ENCODE measurements around the gene ZNF593. TPM values are rescaled to one million over a fixed set of nuclear protein-coding genes. Genes with fewer than 3 reads are reported as not detected.

Gene ZNF593
- total RNA-seq, 1 experiment from 2014 or later: 49.8 TPM

- DNase-seq (ENCODE audit: low read depth): no peak
- in situ Hi-C loops (cut with HindIII; ENCODE audit: low pct_unique_long_range_greater_than_20kb, low sequenced_read_pairs): no loop called here
Observed at GRCh38 chr1:26189331-26189730, 19.6 kb downstream of the ZNF593 start.

- DNase-seq (ENCODE audit: low read depth): no peak
- in situ Hi-C loops (cut with HindIII; ENCODE audit: low pct_unique_long_range_greater_than_20kb, low sequenced_read_pairs): no loop called here
Observed at GRCh38 chr1:26189751-26190275, 20.1 kb downstream of the ZNF593 start.

GRCh38 chr1:26190373-26190987 is 20.8 kb downstream of the ZNF593 start, which contains the start of gene CATSPER4:
CATSPER4 (plus strand) TSS chr1:26190602; CDS start chr1:26190628, 26 bp downstream.
- DNase-seq (ENCODE audit: low read depth): peak; percentile 42
- in situ Hi-C loops (cut with HindIII; ENCODE audit: low pct_unique_long_range_greater_than_20kb, low sequenced_read_pairs): no loop called here

GRCh38 chr1:26191739-26192138 is 22.0 kb downstream of the ZNF593 start:
- DNase-seq (ENCODE audit: low read depth): no peak
- in situ Hi-C loops (cut with HindIII; ENCODE audit: low pct_unique_long_range_greater_than_20kb, low sequenced_read_pairs): no loop called here

GRCh38 chr1:26195805-26196204 is 26.1 kb downstream of the ZNF593 start:
- in situ Hi-C loops (cut with HindIII; ENCODE audit: low pct_unique_long_range_greater_than_20kb, low sequenced_read_pairs): no loop called here
- no peak for DNase-seq (ENCODE audit: low read depth)

- in situ Hi-C loops (cut with HindIII; ENCODE audit: low pct_unique_long_range_greater_than_20kb, low sequenced_read_pairs): no loop called here
- DNase-seq (ENCODE audit: low read depth): no peak
Observed at GRCh38 chr1:26197301-26197700, 27.6 kb downstream of the ZNF593 start.

GRCh38 chr1:26197813-26198212 is 28.1 kb downstream of the ZNF593 start:
- no peak for DNase-seq (ENCODE audit: low read depth)
- in situ Hi-C loops (cut with HindIII; ENCODE audit: low pct_unique_long_range_greater_than_20kb, low sequenced_read_pairs): no loop called here

- in situ Hi-C loops (cut with HindIII; ENCODE audit: low pct_unique_long_range_greater_than_20kb, low sequenced_read_pairs): no loop called here
- DNase-seq (ENCODE audit: low read depth): no peak
Observed at GRCh38 chr1:26200413-26200812, 30.7 kb downstream of the ZNF593 start.

GRCh38 chr1:26203642-26204318 is 34.1 kb downstream of the ZNF593 start:
- in situ Hi-C loops (cut with HindIII; ENCODE audit: low pct_unique_long_range_greater_than_20kb, low sequenced_read_pairs): no loop called here
- no peak for DNase-seq (ENCODE audit: low read depth)

- in situ Hi-C loops (cut with HindIII; ENCODE audit: low pct_unique_long_range_greater_than_20kb, low sequenced_read_pairs): no loop called here
- no peak for DNase-seq (ENCODE audit: low read depth)
Observed at GRCh38 chr1:26210147-26210870, 40.6 kb downstream of the ZNF593 start.

GRCh38 chr1:26212726-26213125 is 43.0 kb downstream of the ZNF593 start:
- in situ Hi-C loops (cut with HindIII; ENCODE audit: low pct_unique_long_range_greater_than_20kb, low sequenced_read_pairs): no loop called here
- no peak for DNase-seq (ENCODE audit: low read depth)

GRCh38 chr1:26213335-26213905 is 43.7 kb downstream of the ZNF593 start:
- no peak for DNase-seq (ENCODE audit: low read depth)
- in situ Hi-C loops (cut with HindIII; ENCODE audit: low pct_unique_long_range_greater_than_20kb, low sequenced_read_pairs): no loop called here

- in situ Hi-C loops (cut with HindIII; ENCODE audit: low pct_unique_long_range_greater_than_20kb, low sequenced_read_pairs): no loop called here
- DNase-seq (ENCODE audit: low read depth): no peak
Observed at GRCh38 chr1:26215246-26215645, 45.5 kb downstream of the ZNF593 start.

GRCh38 chr1:26218906-26219494 is 49.3 kb downstream of the ZNF593 start:
- peak; percentile 80 for DNase-seq (ENCODE audit: low read depth)
- in situ Hi-C loops (cut with HindIII; ENCODE audit: low pct_unique_long_range_greater_than_20kb, low sequenced_read_pairs): no loop called here

Other genes starting within 250 kb of the ZNF593 start
- 11.8 and 16.6 TPM in 2 replicates for gene PAFAH2, start 171.8 kb upstream of the ZNF593 start, total RNA-seq (2014; rRNA removed; shearing (Covaris generic); ENCODE audit: low replicate concordance)
- not detected in 2 replicates for gene EXTL1, start 148.1 kb upstream of the ZNF593 start, total RNA-seq (2014; rRNA removed; shearing (Covaris generic); ENCODE audit: low replicate concordance)
- not detected in 2 replicates for gene SLC30A2, start 123.8 kb upstream of the ZNF593 start, total RNA-seq (2014; rRNA removed; shearing (Covaris generic); ENCODE audit: low replicate concordance)
- not detected in 2 replicates for gene TRIM63, start 102.3 kb upstream of the ZNF593 start, total RNA-seq (2014; rRNA removed; shearing (Covaris generic); ENCODE audit: low replicate concordance)
- gene PDIK1L, start 58.1 kb upstream of the ZNF593 start, total RNA-seq (2014; rRNA removed; shearing (Covaris generic); ENCODE audit: low replicate concordance): 5.7 and 8.4 TPM in 2 replicates
- gene FAM110D, start 10.8 kb upstream of the ZNF593 start, total RNA-seq (2014; rRNA removed; shearing (Covaris generic); ENCODE audit: low replicate concordance): 0.14 TPM in 1 of 2 replicates, not detected in the other
- not detected in 2 replicates for gene C1orf232, start 945 bp upstream of the ZNF593 start, total RNA-seq (2014; rRNA removed; shearing (Covaris generic); ENCODE audit: low replicate concordance)
- not detected in 2 replicates for gene ZNF593OS, start 1.9 kb downstream of the ZNF593 start, total RNA-seq (2014; rRNA removed; shearing (Covaris generic); ENCODE audit: low replicate concordance)
- gene CNKSR1, start 7.6 kb downstream of the ZNF593 start, total RNA-seq (2014; rRNA removed; shearing (Covaris generic); ENCODE audit: low replicate concordance): not detected in 2 replicates
- not detected in 2 replicates for gene CATSPER4, start 20.7 kb downstream of the ZNF593 start, total RNA-seq (2014; rRNA removed; shearing (Covaris generic); ENCODE audit: low replicate concordance)
- 16.7 and 20.8 TPM in 2 replicates for gene CEP85, start 64.3 kb downstream of the ZNF593 start, total RNA-seq (2014; rRNA removed; shearing (Covaris generic); ENCODE audit: low replicate concordance)
- 7.4 and 12.5 TPM in 2 replicates for gene SH3BGRL3, start 110.2 kb downstream of the ZNF593 start, total RNA-seq (2014; rRNA removed; shearing (Covaris generic); ENCODE audit: low replicate concordance)
- 4.2 and 12.1 TPM in 2 replicates for gene UBXN11, start 136.7 kb downstream of the ZNF593 start, total RNA-seq (2014; rRNA removed; shearing (Covaris generic); ENCODE audit: low replicate concordance)
- gene CD52, start 148.1 kb downstream of the ZNF593 start, total RNA-seq (2014; rRNA removed; shearing (Covaris generic); ENCODE audit: low replicate concordance): not detected in 2 replicates
- gene CRYBG2, start 184.2 kb downstream of the ZNF593 start, total RNA-seq (2014; rRNA removed; shearing (Covaris generic); ENCODE audit: low replicate concordance): 13.2 TPM in 1 of 2 replicates, not detected in the other
- gene ZNF683, start 202.8 kb downstream of the ZNF593 start, total RNA-seq (2014; rRNA removed; shearing (Covaris generic); ENCODE audit: low replicate concordance): not detected in 2 replicates
- not detected in 2 replicates for gene LIN28A, start 240.9 kb downstream of the ZNF593 start, total RNA-seq (2014; rRNA removed; shearing (Covaris generic); ENCODE audit: low replicate concordance)

Measured in Caki2 (cell line).